ENCODE results near the gene LDHAL6B.
"Not testable (repeated sequence)": the region's sequence is repeated elsewhere in the genome, so short reads cannot be mapped to it uniquely, and the experiment has no call there.

LDHAL6B gene

GRCh38 chr15:59206623-59207183 is at the start of gene LDHAL6B:
Gene LDHAL6B (plus strand): TSS chr15:59206843. CDS start chr15:59206941, 98 bp downstream.
- DNase-seq (ENCODE audit: low read depth), result no peak

GRCh38 chr15:59157396-59157795 is 49.2 kb upstream of the LDHAL6B start:
- no peak for DNase-seq (ENCODE audit: low read depth)

- DNase-seq (ENCODE audit: low read depth), result no peak
These were observed 48.6 kb upstream of the LDHAL6B start for GRCh38 chr15:59157840-59158700.

- DNase-seq (ENCODE audit: low read depth), result no peak
These were observed 48.0 kb upstream of the LDHAL6B start for GRCh38 chr15:59158701-59159034.

- DNase-seq (ENCODE audit: low read depth), result no peak
These were observed 47.4 kb upstream of the LDHAL6B start for GRCh38 chr15:59159210-59159609.

GRCh38 chr15:59160880-59161593 is 45.6 kb upstream of the LDHAL6B start:
- DNase-seq (ENCODE audit: low read depth), result no peak

GRCh38 chr15:59162080-59162479 is 44.6 kb upstream of the LDHAL6B start:
- DNase-seq (ENCODE audit: low read depth), result not testable (repeated sequence)

- no peak for DNase-seq (ENCODE audit: low read depth)
These were observed 40.9 kb upstream of the LDHAL6B start for GRCh38 chr15:59165726-59166125.

GRCh38 chr15:59166166-59166565 is 40.5 kb upstream of the LDHAL6B start:
- DNase-seq (ENCODE audit: low read depth), result peak; percentile 88

- DNase-seq (ENCODE audit: low read depth), result no peak
These were observed 39.9 kb upstream of the LDHAL6B start for GRCh38 chr15:59166601-59167265.

GRCh38 chr15:59168536-59168935 is 38.1 kb upstream of the LDHAL6B start:
- DNase-seq (ENCODE audit: low read depth), result peak; percentile 66

GRCh38 chr15:59169251-59169708 is 37.4 kb upstream of the LDHAL6B start:
- DNase-seq (ENCODE audit: low read depth), result peak; percentile 83

- peak; percentile 26 for DNase-seq (ENCODE audit: low read depth)
These were observed 36.2 kb upstream of the LDHAL6B start for GRCh38 chr15:59170295-59171066.

GRCh38 chr15:59171067-59171397 is 35.6 kb upstream of the LDHAL6B start:
- DNase-seq (ENCODE audit: low read depth), result no peak

GRCh38 chr15:59172289-59172901 is 34.2 kb upstream of the LDHAL6B start:
- no peak for DNase-seq (ENCODE audit: low read depth)

GRCh38 chr15:59173194-59173593 is 33.4 kb upstream of the LDHAL6B start:
- no peak for DNase-seq (ENCODE audit: low read depth)

GRCh38 chr15:59174151-59174834 is 32.4 kb upstream of the LDHAL6B start:
- DNase-seq (ENCODE audit: low read depth), result no peak

GRCh38 chr15:59174835-59175831 is 31.5 kb upstream of the LDHAL6B start:
- DNase-seq (ENCODE audit: low read depth), result peak; percentile 92

GRCh38 chr15:59176653-59177316 is 29.9 kb upstream of the LDHAL6B start:
- DNase-seq (ENCODE audit: low read depth), result peak; percentile 74
